Measurements from ENCODE around the gene LEPROT.

The LEPROT gene

GRCh38 chr1:65422241-65423203, 2.1 kb downstream of the LEPROT start:
- Histone ChIP-seq H3K36me3 (peaks cover 25% of the 10 kb centered on the region), H3K27ac (no peak overlapping the region), H3K4me2 (peak overlapping the region; percentile 76), H3K9ac (no peak overlapping the region), H3K4me3 (peak overlapping the region; percentile 96), H3K27me3 (no peaks in the 10 kb centered on the region), H3K9me3 (no peaks in the 10 kb centered on the region), H3K4me1 (peaks cover 34% of the 10 kb centered on the region), H4K20me1 (no peaks in the 10 kb centered on the region; the same call in 1 of the 2 replicates)
- no peak for TF ChIP-seq Cebpa-rat (IDR thresholded peaks at IDR 0.05)

DNA sequence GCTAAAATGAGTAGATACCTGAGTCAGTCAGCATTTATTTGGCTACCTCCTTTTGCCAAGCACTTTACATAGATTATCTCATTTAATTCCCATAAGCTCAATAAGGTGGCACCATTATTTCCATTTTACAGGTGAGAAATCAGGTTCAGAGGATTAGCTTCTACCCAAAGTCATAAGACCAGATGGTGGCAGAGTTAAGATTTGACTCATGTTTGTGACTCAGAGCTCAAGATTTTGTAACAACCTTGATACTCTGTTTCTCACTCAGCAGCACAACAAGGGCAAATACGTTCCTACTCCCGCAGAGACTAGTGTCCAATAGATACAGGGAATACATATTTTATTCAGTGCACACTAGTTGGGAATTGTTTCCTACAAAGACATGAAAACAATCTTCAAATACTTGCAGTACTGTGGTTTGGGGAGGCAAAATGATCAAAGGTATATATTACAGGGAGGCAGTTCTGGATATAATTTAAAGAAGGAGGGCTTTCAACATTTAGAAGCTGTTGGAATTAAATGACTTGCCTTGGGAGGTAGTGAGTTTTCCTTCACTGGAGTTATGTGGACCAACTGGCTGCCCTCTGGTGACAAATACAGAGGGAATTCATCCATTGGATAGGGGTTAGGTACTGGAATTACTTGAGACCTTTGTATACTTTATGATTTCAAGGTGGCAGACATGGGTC, 3.6 kb downstream of the LEPROT start:
- H3K27ac ChIP-seq = no peak overlapping the region
- H3K9ac ChIP-seq = no peak overlapping the region
- TF ChIP-seq Cebpa-rat (IDR thresholded peaks at IDR 0.05) = no peak
- H4K20me1 ChIP-seq = no peaks in the 10 kb centered on the region; the same call in 1 of the 2 replicates
- H3K9me3 ChIP-seq = no peaks in the 10 kb centered on the region
- no peaks in the 10 kb centered on the region for H3K27me3 ChIP-seq
- peaks cover 32% of the 10 kb centered on the region for H3K4me1 ChIP-seq
- no peak overlapping the region for H3K4me3 ChIP-seq
- peaks cover 38% of the 10 kb centered on the region for H3K36me3 ChIP-seq
- H3K4me2 ChIP-seq = no peak overlapping the region

- no peak for TF ChIP-seq Cebpa-rat (IDR thresholded peaks at IDR 0.05)
- no peak overlapping the region for H3K9ac ChIP-seq
Observed at GRCh38 chr1:65424573-65424889, 4.1 kb downstream of the LEPROT start.

DNA sequence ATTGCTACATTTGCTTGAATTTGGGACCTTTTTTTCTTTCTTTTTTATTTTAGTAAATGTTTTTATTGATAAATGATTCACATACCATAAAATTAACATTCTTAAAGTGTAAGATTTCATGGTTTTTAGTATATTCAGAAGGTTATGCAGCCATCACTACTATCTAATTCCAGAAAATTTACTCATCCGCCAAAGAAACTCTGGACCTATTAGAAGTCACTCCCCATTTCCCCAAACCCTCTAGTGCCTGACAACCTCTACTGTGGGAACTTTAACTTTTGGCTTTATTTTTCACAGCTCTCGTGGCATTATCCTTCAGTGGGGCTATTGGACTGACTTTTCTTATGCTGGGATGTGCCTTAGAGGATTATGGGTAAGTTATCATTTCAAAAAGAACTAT, 4.5 kb downstream of the LEPROT start:
- peaks cover 46% of the 10 kb centered on the region for H3K36me3 ChIP-seq
- H3K9ac ChIP-seq = no peak overlapping the region
- TF ChIP-seq Cebpa-rat (IDR thresholded peaks at IDR 0.05) = no peak
- H3K9me3 ChIP-seq = no peaks in the 10 kb centered on the region
- H4K20me1 ChIP-seq = no peaks in the 10 kb centered on the region; the same call in 1 of the 2 replicates
- no peak overlapping the region for H3K4me3 ChIP-seq
- H3K27ac ChIP-seq = no peak overlapping the region
- H3K4me1 ChIP-seq = peaks cover 27% of the 10 kb centered on the region
- no peaks in the 10 kb centered on the region for H3K27me3 ChIP-seq
- H3K4me2 ChIP-seq = no peak overlapping the region

More at GRCh38 chr1:65424573-65424889, 4.1 kb downstream of the LEPROT start:
- H3K4me3 ChIP-seq = no peak overlapping the region
- no peaks in the 10 kb centered on the region for H3K27me3 ChIP-seq
- peaks cover 27% of the 10 kb centered on the region for H3K4me1 ChIP-seq
- no peaks in the 10 kb centered on the region for H3K9me3 ChIP-seq
- no peak overlapping the region for H3K27ac ChIP-seq
- no peaks in the 10 kb centered on the region; the same call in 1 of the 2 replicates for H4K20me1 ChIP-seq
- no peak overlapping the region for H3K4me2 ChIP-seq
- peaks cover 42% of the 10 kb centered on the region for H3K36me3 ChIP-seq

DNA sequence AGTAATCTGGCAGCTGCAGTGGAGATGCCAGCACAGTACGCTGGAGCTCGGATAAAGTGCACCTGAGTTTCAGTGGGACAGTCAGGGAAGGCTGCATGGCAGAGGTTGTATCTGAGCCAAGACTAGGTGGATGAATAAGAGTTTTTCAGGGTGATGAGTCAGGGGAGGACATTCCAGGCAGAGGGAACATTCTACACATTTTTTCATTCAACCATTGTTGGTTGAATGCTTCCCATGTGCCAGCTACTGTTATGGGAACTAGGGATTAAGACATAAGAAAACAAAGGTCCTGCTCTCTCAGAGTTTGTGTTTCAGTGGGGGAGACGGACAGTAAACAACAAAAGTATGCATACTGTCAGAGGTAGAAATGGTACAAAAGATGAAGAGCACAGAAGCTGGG, 5.2 kb downstream of the LEPROT start:
- Histone ChIP-seq H4K20me1 (peaks cover 3% of the 10 kb centered on the region; the same call in 1 of the 2 replicates), H3K9me3 (no peaks in the 10 kb centered on the region), H3K36me3 (peaks cover 53% of the 10 kb centered on the region), H3K9ac (peak overlapping the region; percentile 16; the same call in 1 of the 2 replicates), H3K4me3 (no peak overlapping the region), H3K27me3 (no peaks in the 10 kb centered on the region), H3K4me2 (peak overlapping the region; percentile 45), H3K27ac (no peak overlapping the region), H3K4me1 (peaks cover 27% of the 10 kb centered on the region)
- no peak for TF ChIP-seq Cebpa-rat (IDR thresholded peaks at IDR 0.05)

- Histone ChIP-seq H3K36me3 (peaks cover 68% of the 10 kb centered on the region), H3K27ac (no peak overlapping the region), H3K9ac (no peak overlapping the region), H3K4me2 (no peak overlapping the region), H3K9me3 (no peaks in the 10 kb centered on the region), H3K4me3 (no peak overlapping the region), H3K27me3 (no peaks in the 10 kb centered on the region), H3K4me1 (peaks cover 13% of the 10 kb centered on the region), H4K20me1 (0 out of 2 replicates have a peak, but pooled peaks cover 4% of the 10 kb centered on the region)
- TF ChIP-seq Cebpa-rat (IDR thresholded peaks at IDR 0.05) = no peak
Observed at GRCh38 chr1:65429078-65429477, 8.6 kb downstream of the LEPROT start.

GRCh38 chr1:65429806-65430205, 9.3 kb downstream of the LEPROT start:
- no peak overlapping the region for H3K9ac ChIP-seq

DNA sequence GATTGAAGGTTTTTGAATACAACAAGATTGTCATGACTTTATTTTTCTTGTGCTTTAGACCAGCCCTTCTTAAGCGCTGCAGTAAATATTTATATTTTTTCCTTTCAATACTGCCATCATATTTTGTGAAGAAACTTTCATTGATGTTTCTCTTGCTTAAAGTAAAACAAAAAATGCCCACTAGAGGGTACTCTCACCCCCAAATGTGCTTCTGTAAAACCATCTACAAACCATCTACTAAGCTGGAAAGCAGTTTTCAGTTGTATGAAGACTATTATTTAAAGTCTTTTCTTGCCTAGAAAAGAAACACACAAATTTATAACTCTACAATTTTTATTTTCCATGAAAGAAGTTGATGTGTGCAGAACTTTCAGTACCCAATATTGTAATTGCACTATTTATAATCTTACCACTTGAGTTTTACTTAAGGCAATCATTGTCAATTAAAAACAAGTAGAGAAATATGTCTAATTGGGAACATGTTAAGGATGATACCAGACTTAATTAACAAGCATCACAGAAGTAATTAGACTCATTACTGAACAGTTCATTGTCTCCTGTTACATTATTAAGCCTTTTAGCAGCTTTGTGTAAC, 10.7 kb downstream of the LEPROT start:
- H3K4me1 ChIP-seq = peaks cover under 1% of the 10 kb centered on the region; the same call in 1 of the 2 replicates
- H3K9me3 ChIP-seq = no peaks in the 10 kb centered on the region
- no peak overlapping the region for H3K9ac ChIP-seq
- no peak for TF ChIP-seq Cebpa-rat (IDR thresholded peaks at IDR 0.05)
- no peaks in the 10 kb centered on the region for H3K27me3 ChIP-seq
- 0 out of 2 replicates have a peak, but pooled peaks cover 4% of the 10 kb centered on the region for H4K20me1 ChIP-seq
- H3K4me2 ChIP-seq = no peak overlapping the region
- H3K27ac ChIP-seq = no peak overlapping the region
- peaks cover 69% of the 10 kb centered on the region for H3K36me3 ChIP-seq
- no peak overlapping the region for H3K4me3 ChIP-seq

More at GRCh38 chr1:65429806-65430205, 9.3 kb downstream of the LEPROT start:
- no peaks in the 10 kb centered on the region for H3K9me3 ChIP-seq
- peaks cover 13% of the 10 kb centered on the region for H3K4me1 ChIP-seq
- H3K27me3 ChIP-seq = no peaks in the 10 kb centered on the region
- H3K36me3 ChIP-seq = peaks cover 73% of the 10 kb centered on the region
- H4K20me1 ChIP-seq = 0 out of 2 replicates have a peak, but pooled peaks cover 4% of the 10 kb centered on the region
- no peak overlapping the region for H3K4me3 ChIP-seq
- no peak overlapping the region for H3K4me2 ChIP-seq
- H3K27ac ChIP-seq = no peak overlapping the region
- no peak for TF ChIP-seq Cebpa-rat (IDR thresholded peaks at IDR 0.05)

- Histone ChIP-seq H3K4me2 (no peak overlapping the region), H3K27ac (no peak overlapping the region), H3K9me3 (no peaks in the 10 kb centered on the region), H3K36me3 (peaks cover 52% of the 10 kb centered on the region), H3K27me3 (no peaks in the 10 kb centered on the region), H3K9ac (no peak overlapping the region), H4K20me1 (0 out of 2 replicates have a peak, but pooled peaks cover 4% of the 10 kb centered on the region), H3K4me3 (no peak overlapping the region), H3K4me1 (no peaks in the 10 kb centered on the region)
- TF ChIP-seq Cebpa-rat (IDR thresholded peaks at IDR 0.05) = no peak
Observed at GRCh38 chr1:65432918-65433317, 12.4 kb downstream of the LEPROT start.
